COLO829 (cell line): ENCODE measurements around the gene ZDHHC14.

Experiments used
- DNase-seq: peaks from one replicate; pipeline ENCODE4 v3.0.0; 2012; ENCODE audit warnings: low spot score

ZDHHC14 gene

GRCh38 chr6:157518397-157519250, 137.6 kb downstream of the ZDHHC14 start:
- no peak for DNase-seq

- no peak for DNase-seq
Observed at GRCh38 chr6:157519255-157520116, 138.5 kb downstream of the ZDHHC14 start.

GRCh38 chr6:157520117-157520406, 139.1 kb downstream of the ZDHHC14 start:
- DNase-seq, result no peak

GRCh38 chr6:157520596-157521361, 139.8 kb downstream of the ZDHHC14 start:
- DNase-seq, result no peak

GRCh38 chr6:157521362-157522335, 140.7 kb downstream of the ZDHHC14 start:
- no peak for DNase-seq

GRCh38 chr6:157522472-157522871, 141.5 kb downstream of the ZDHHC14 start:
- no peak for DNase-seq

- no peak for DNase-seq
Observed at GRCh38 chr6:157524735-157525134, 143.7 kb downstream of the ZDHHC14 start.

- DNase-seq, result no peak
Observed at GRCh38 chr6:157525292-157525889, 144.4 kb downstream of the ZDHHC14 start.

GRCh38 chr6:157525918-157526425, 145.0 kb downstream of the ZDHHC14 start:
- DNase-seq, result no peak

- no peak for DNase-seq
Observed at GRCh38 chr6:157527471-157527907, 146.5 kb downstream of the ZDHHC14 start.

- DNase-seq, result peak; percentile 87
Observed at GRCh38 chr6:157528931-157529653, 148.1 kb downstream of the ZDHHC14 start.

GRCh38 chr6:157529654-157530039, 148.7 kb downstream of the ZDHHC14 start:
- DNase-seq, result no peak

- no peak for DNase-seq
Observed at GRCh38 chr6:157530126-157530525, 149.1 kb downstream of the ZDHHC14 start.

GRCh38 chr6:157530724-157531168, 149.8 kb downstream of the ZDHHC14 start:
- no peak for DNase-seq

GRCh38 chr6:157531169-157531985, 150.4 kb downstream of the ZDHHC14 start:
- no peak for DNase-seq

- no peak for DNase-seq
Observed at GRCh38 chr6:157531986-157532365, 151.0 kb downstream of the ZDHHC14 start.

GRCh38 chr6:157533048-157533871, 152.3 kb downstream of the ZDHHC14 start:
- no peak for DNase-seq
